Liver (tissue), 9 donors: ENCODE results near the gene LTBP4. TPM values are rescaled to one million over a fixed set of nuclear protein-coding genes. Genes with fewer than 3 reads are reported as not detected.

Experiments used
- DNase-seq: peaks from one replicate; pipeline ENCODE4 v3.0.0-alpha.2; 2017; ENCODE audit warnings: low spot score
- H3K27ac ChIP-seq, 2 donors: one replicate each; pipeline ENCODE4 v1.7.0; 2013; ENCODE audit warnings: inconsistent platforms in 2 of 2, low read length in 2 of 2, control low read depth in 1 of 2, low read depth in 1 of 2, mild to moderate bottlenecking in 1 of 2
- H3K27me3 ChIP-seq, 4 donors: one replicate each; pipeline versions ENCODE4 v1.6.1 to v1.7.0; 2013; ENCODE audit warnings: low read length in 3 of 4, inconsistent platforms in 1 of 4, mild to moderate bottlenecking in 1 of 4, moderate library complexity in 1 of 4; ENCODE audit not compliant: control insufficient read depth in 4 of 4, insufficient read depth in 4 of 4
- H3K36me3 ChIP-seq, 4 donors: one replicate each; pipeline versions ENCODE4 v1.6.1 to v1.7.0; 2013; ENCODE audit warnings: low read length in 3 of 4, mild to moderate bottlenecking in 3 of 4, low read depth in 1 of 4, moderate library complexity in 1 of 4; ENCODE audit not compliant: control insufficient read depth in 4 of 4, insufficient read depth in 3 of 4
- H3K4me1 ChIP-seq, 4 donors: one replicate each; pipeline versions ENCODE4 v1.6.1 to v1.7.0; 2013; ENCODE audit warnings: low read length in 3 of 4, mild to moderate bottlenecking in 3 of 4, moderate library complexity in 1 of 4; ENCODE audit not compliant: control insufficient read depth in 4 of 4, insufficient read depth in 4 of 4
- H3K4me3 ChIP-seq, 3 donors: one replicate each; pipeline versions ENCODE4 v1.6.1 to v1.7.0; 2013; ENCODE audit warnings: low read length in 3 of 3, control low read depth in 1 of 3, low read depth in 1 of 3, mild to moderate bottlenecking in 1 of 3
- H3K9ac ChIP-seq, 2 donors: one replicate each; pipeline ENCODE4 v1.7.0; 2013; ENCODE audit warnings: low read length in 2 of 2, mild to moderate bottlenecking in 2 of 2, moderate library complexity in 2 of 2, control low read depth in 1 of 2, low read depth in 1 of 2
- H3K9me3 ChIP-seq, 4 donors: one replicate each; pipeline versions ENCODE4 v1.6.1 to v1.7.0; 2013; ENCODE audit warnings: low read length in 3 of 4; ENCODE audit not compliant: control insufficient read depth in 4 of 4
- ATF3 ChIP-seq: IDR thresholded peaks from 2 replicates; pipeline ENCODE4 v1.6.1; 2016; ENCODE audit warnings: antibody characterized with exemption
- CTCF ChIP-seq: fragments of 150-350 bp; IDR thresholded peaks from 2 replicates; pipeline ENCODE4 v1.5.1; 2017; ENCODE audit warnings: improper control_type of control experiment, low read depth, low read length; ENCODE audit not compliant: missing input control
- EGR1 ChIP-seq, 2 donors: IDR thresholded peaks; 2 replicates each; pipeline ENCODE4 v1.6.1; 2016 to 2018; ENCODE audit warnings: antibody characterized with exemption in 2 of 2, low read depth in 2 of 2
- FOXA2 ChIP-seq: IDR thresholded peaks from 2 replicates; pipeline ENCODE4 v1.6.1; 2016; ENCODE audit warnings: antibody characterized with exemption
- GABPA ChIP-seq, 2 donors: IDR thresholded peaks in 1 of 2; conservative IDR thresholded peaks in 1 of 2; 2 replicates each; pipeline ENCODE4 v1.6.1; 2016; ENCODE audit warnings: antibody characterized with exemption in 2 of 2, mild to moderate bottlenecking in 1 of 2, moderate library complexity in 1 of 2
- HNF4A ChIP-seq, 2 donors: conservative IDR thresholded peaks; 2 replicates each; pipeline ENCODE4 v1.6.1; 2016; ENCODE audit warnings: antibody characterized with exemption in 2 of 2, mild to moderate bottlenecking in 2 of 2
- HNF4G ChIP-seq: IDR thresholded peaks from 2 replicates; pipeline ENCODE4 v1.6.1; 2016; ENCODE audit warnings: antibody characterized with exemption
- JUND ChIP-seq, 2 donors: IDR thresholded peaks; 2 replicates each; pipeline ENCODE4 v1.6.1; 2016; ENCODE audit warnings: antibody characterized with exemption in 2 of 2
- MAX ChIP-seq: IDR thresholded peaks from 2 replicates; pipeline ENCODE4 v1.6.1; 2016; ENCODE audit warnings: antibody characterized with exemption
- NR2F2 ChIP-seq: IDR thresholded peaks from 2 replicates; pipeline ENCODE4 v1.6.1; 2016; ENCODE audit warnings: antibody characterized with exemption
- REST ChIP-seq: IDR thresholded peaks from 2 replicates; pipeline ENCODE4 v1.6.1; 2016; ENCODE audit warnings: antibody characterized with exemption, mild to moderate bottlenecking
- SP1 ChIP-seq: IDR thresholded peaks from 2 replicates; pipeline ENCODE4 v1.6.1; 2018; ENCODE audit warnings: antibody characterized with exemption, mild to moderate bottlenecking
- TAF1 ChIP-seq: conservative IDR thresholded peaks from 2 replicates; pipeline ENCODE4 v1.6.1; 2016; ENCODE audit warnings: antibody characterized with exemption, mild to moderate bottlenecking
- YY1 ChIP-seq: IDR thresholded peaks from 2 replicates; pipeline ENCODE4 v1.6.1; 2016; ENCODE audit warnings: antibody characterized with exemption, mild to moderate bottlenecking
- ZBTB33 ChIP-seq: IDR thresholded peaks from 2 replicates; pipeline ENCODE4 v1.6.1; 2016; ENCODE audit warnings: antibody characterized with exemption
- WGBS: extraction: QIAGEN DNeasy Blood & Tissue Kit; methylation state at CpG from one replicate; pipeline ENCODE4 v1.1.7; 2013; 5-methylcytosine and 5-hydroxymethylcytosine counted together
- polyA plus RNA-seq, 2 donors: library from polyadenylated mRNA; stranded (reverse) in 1 of 2; unstranded in 1 of 2; fragments of 200-250 nt in 1 of 2; fragments of >200 nt in 1 of 2; fragmentation: Nextera tagmentation in 1 of 2; extraction: Ambion mirVana in 1 of 2; gene quantifications; one replicate each; pipeline versions ENCODE4 v1.2.1 to v1.2.3, GENCODE V29; 2013 to 2015
- total RNA-seq, 2 donors: library from RNA; depleted of rRNA; stranded (reverse); fragments of >200 nt; gene quantifications; one replicate each; pipeline ENCODE4 v1.2.3, GENCODE V29; 2014
- donor health status: healthy.
- donor health status: healthy.
- donor health status: healthy.
- donor health status: healthy.
- donor health status: healthy.

Gene LTBP4
- total and polyA plus RNA-seq, 4 donors, result 9.6 to 28.7 (median 17.8) TPM

GRCh38 chr19:40613690-40614621 is 12.8 kb downstream of the LTBP4 start:
- Histone ChIP-seq H3K4me1 (peaks cover 6 to 20% (median 8%) of the 10 kb centered on the region in 4 donors), H3K4me3 (peak overlapping the region in 2 of 3 donors; percentile 17 to 38), H3K9ac (no peak overlapping the region), H3K36me3 (peaks cover 0 to 1% (median 0%) of the 10 kb centered on the region in 4 donors), H3K27ac (peak overlapping the region; percentile 11 to 19), H3K9me3 (no peaks in the 10 kb centered on the region), H3K27me3 (peaks cover 0 to 4% (median 0%) of the 10 kb centered on the region in 4 donors)
- WGBS, result 8% methylated on average over 67 of the region's 67 CpGs
- TF ChIP-seq FOXA2 (no peak), GABPA (IDR thresholded peaks at IDR 0.05 in 1 of 2, conservative IDR thresholded peaks at IDR 0.05 in 1 of 2) (no peak), TAF1 (no peak), REST (no peak), MAX (no peak), NR2F2 (no peak), JUND (IDR thresholded peaks at IDR 0.05) (no peak), HNF4G (no peak), HNF4A (conservative IDR thresholded peaks at IDR 0.05) (no peak)
- peak; percentile 73 for DNase-seq

- H3K36me3 ChIP-seq, result peaks cover 0 to 1% (median 0%) of the 10 kb centered on the region in 4 donors
- H3K27me3 ChIP-seq, result peaks cover 0 to 4% (median 0%) of the 10 kb centered on the region in 4 donors
- TF ChIP-seq MAX (no peak), FOXA2 (no peak), CTCF (no peak), ATF3 (no peak), SP1 (peak; percentile 23), YY1 (no peak), REST (no peak), NR2F2 (peak; percentile 31), HNF4G (no peak), EGR1 (IDR thresholded peaks at IDR 0.05; ENCODE audit: low read depth in 2 of 2) (no peak), ZBTB33 (no peak)
- H3K9ac ChIP-seq, result no peak overlapping the region
- H3K9me3 ChIP-seq, result no peaks in the 10 kb centered on the region
- peak overlapping the region; percentile 19 to 39 for H3K27ac ChIP-seq
- DNase-seq, result peak; percentile 89
- peak overlapping the region in 2 of 3 donors; percentile 17 to 38 for H3K4me3 ChIP-seq
- WGBS, result 15% methylated on average over 27 of the region's 27 CpGs
- peaks cover 2 to 14% (median 4%) of the 10 kb centered on the region in 4 donors for H3K4me1 ChIP-seq
Measured at GRCh38 chr19:40614622-40615411, 13.6 kb downstream of the LTBP4 start.
